ENCODE measurements around the gene FBXO39. TPM values are rescaled to one million over a fixed set of nuclear protein-coding genes. Genes with fewer than 3 reads are reported as not detected.

The FBXO39 gene
- total RNA-seq, 1 donor from 2014 or later: 0.13 TPM

Other genes with a start within 250 kb of the FBXO39 start
- gene PITPNM3, start 219.7 kb upstream of the FBXO39 start, total RNA-seq: 0.27 TPM
- 3.5 TPM for gene KIAA0753, start 135.5 kb upstream of the FBXO39 start, total RNA-seq
- 44.5 TPM for gene TXNDC17, start 135.2 kb upstream of the FBXO39 start, total RNA-seq
- 14.5 TPM for gene MED31, start 124.6 kb upstream of the FBXO39 start, total RNA-seq
- gene C17orf100, start 124.5 kb upstream of the FBXO39 start, total RNA-seq: 0.48 TPM
- not detected for gene SLC13A5, start 62.8 kb upstream of the FBXO39 start, total RNA-seq
- 16.6 TPM for gene XAF1, start 20.2 kb upstream of the FBXO39 start, total RNA-seq
- not detected for gene TEKT1, start 55.5 kb downstream of the FBXO39 start, total RNA-seq
- gene ALOX12, start 219.8 kb downstream of the FBXO39 start, total RNA-seq: not detected
- 159 TPM for gene RNASEK, start 236.4 kb downstream of the FBXO39 start, total RNA-seq
- gene BCL6B, start 246.8 kb downstream of the FBXO39 start, total RNA-seq: 12.6 TPM